ENCODE results near the gene SMC1A. TPM values are rescaled to one million over a fixed set of nuclear protein-coding genes. Genes with fewer than 3 reads are reported as not detected.

The SMC1A gene
- 98.1 and 104 TPM in 2 replicates for total RNA-seq (2021; fragmentation: NEBNext Ultra II Directional; extraction: Animal tissue kit (Norgen Biotek cat#: 25700))
- polyA plus RNA-seq (2011; rRNA removed), result 22.2 and 23.6 TPM in 2 replicates
- polyA plus RNA-seq (2011; cell fraction: cytosol; rRNA removed), result 40.1 TPM
- 39.9 TPM for polyA plus RNA-seq (2011; cell fraction: nucleus; rRNA removed)
- 60.2 to 103 TPM (median 76.3 TPM) in 4 replicates for polyA plus RNA-seq (2012, experiment 1 of 2)
- polyA plus RNA-seq (2012, experiment 2 of 2), result 3.6 TPM
- polyA plus RNA-seq (2013, experiment 1 of 2), result 69.5 TPM
- polyA plus RNA-seq (2013, experiment 2 of 2), result 71.4 TPM
- 62.3 and 74.3 TPM in 2 replicates for polyA minus RNA-seq (2011; rRNA and poly(A)+ RNA removed)
- 62.3 TPM for polyA minus RNA-seq (2011; cell fraction: cytosol; rRNA and poly(A)+ RNA removed)
- polyA minus RNA-seq (2011; cell fraction: nucleus; rRNA and poly(A)+ RNA removed), result 54.4 TPM
- long read RNA-seq, experiment 1, partial matches to known transcripts, result 26 of 73 reads
- long read RNA-seq, experiment 1, other reads (novel, unspliced or antisense), result 47 of 73 reads
- long read RNA-seq, experiment 2, partial matches to known transcripts, result 18 of 24 reads
- long read RNA-seq, experiment 2, other reads (novel, unspliced or antisense), result 6 of 24 reads

GRCh38 chrX:53422086-53422860 is at the start of gene SMC1A:
SMC1A (minus strand) TSS chrX:53422654; CDS start chrX:53422600, 54 bp downstream.
- no peak within 1 kb of the TSS for H4K91ac ChIP-seq (replicated peaks; ENCODE audit: insufficient read length, low read length)
- TF ChIP-seq CREB1 (IDR thresholded peaks at IDR 0.05) (no peak), FOSL1 (IDR thresholded peaks at IDR 0.05; ENCODE audit: insufficient read depth, low read depth, low read length) (no peak), SP4 (IDR thresholded peaks at IDR 0.05; ENCODE audit: low read length) (no peak; the same call in 1 of the 2 replicates), SUZ12 (IDR thresholded peaks at IDR 0.05; ENCODE audit: low read length) (no peak), TBP (IDR thresholded peaks at IDR 0.05; ENCODE audit: low read depth, low read length) (peak; percentile 70), POU5F1 (IDR thresholded peaks at IDR 0.05; ENCODE audit: low read depth, low read length) (no peak), RXRA (IDR thresholded peaks at IDR 0.05; ENCODE audit: insufficient read depth, low read depth, low read length) (no peak)

More at GRCh38 chrX:53422086-53422860, at the start of gene SMC1A:
- 2% methylated on average over 24 of the region's 75 CpGs; no CpG with 5 or more reads in 1 of the 2 experiments for WGBS, 2 experiments (ENCODE audit: extremely low coverage in 1 of 2, insufficient coverage in 1 of 2, insufficient read length in 1 of 2, insufficient replicate concordance in 2 of 2, low coverage in 1 of 2, low lambda C conversion rate in 2 of 2, missing lambda C conversion rate in 1 of 2)
- Histone ChIP-seq H3K14ac (ENCODE audit: insufficient read length) (no peak within 1 kb of the TSS), H3K9me3 (ENCODE audit: insufficient read depth in 2 of 2, low read depth in 1 of 2, low read length in 1 of 2) (no peaks in the 10 kb centered on the region), H3K4me2 (ENCODE audit: insufficient read depth in 1 of 2, low read depth in 2 of 2, low read length in 2 of 2) (peak within 1 kb of the TSS; percentile 85 to 94), H3K23ac (ENCODE audit: insufficient read length) (no peak within 1 kb of the TSS), H2BK12ac (ENCODE audit: low read depth, low read length) (0 out of 2 replicates have a peak within 1 kb of the TSS, but pooled peaks have one; percentile 39), H2BK120ac (replicated peaks; ENCODE audit: low read depth, low read length) (no peak within 1 kb of the TSS), H3K36me3 (ENCODE audit: control insufficient read depth in 2 of 4, insufficient read depth in 4 of 4, low read length in 3 of 4) (no peaks in the 10 kb centered on the region), H2AK5ac (ENCODE audit: low read depth, low read length) (no peak within 1 kb of the TSS), H2BK5ac (ENCODE audit: low read depth, low read length) (peak within 1 kb of the TSS; percentile 60; the same call in 1 of the 2 replicates), H3K79me1 (ENCODE audit: low read depth, low read length) (no peaks in the 10 kb centered on the region; the same call in 1 of the 2 replicates), H3K27ac (ENCODE audit: low read depth, low read length) (peak within 1 kb of the TSS; percentile 97), H3K4me1 (replicated peaks in 1 of 4; ENCODE audit: control insufficient read depth in 3 of 4, insufficient read depth in 4 of 4, low read length in 3 of 4) (peaks cover 0 to 8% (median 4%) of the 10 kb centered on the region in 4 experiments; a peak in 5 of 7 replicates), H4K5ac (ENCODE audit: insufficient read length, low read depth, low read length) (peak within 1 kb of the TSS; percentile 83), H3K18ac (ENCODE audit: extremely low read depth, low read length) (no peak within 1 kb of the TSS; the same call in 1 of the 2 replicates), H4K8ac (ENCODE audit: extremely low read depth, insufficient read depth, low read length) (peak within 1 kb of the TSS; percentile 93), H3K4ac (replicated peaks; ENCODE audit: insufficient read length, low read depth, low read length) (no peak within 1 kb of the TSS), H3K79me2 (ENCODE audit: control insufficient read depth in 1 of 2, insufficient read depth in 2 of 2, low read length in 2 of 2) (peaks cover 14 to 45% of the 10 kb centered on the region in 2 experiments), H3K9ac (replicated peaks in 1 of 4; ENCODE audit: extremely low read depth in 1 of 4, low read depth in 3 of 4, low read length in 3 of 4) (peak within 1 kb of the TSS; percentile 95 to 97 (median 96)), H3K4me3 (ENCODE audit: extremely low read depth in 1 of 4, insufficient read depth in 2 of 4, low read depth in 3 of 4, low read length in 4 of 4) (peak within 1 kb of the TSS; percentile 74 to 79 (median 78)), H3K23me2 (ENCODE audit: low read depth, low read length) (peaks cover 10% of the 10 kb centered on the region; the same call in 1 of the 2 replicates), H2BK20ac (ENCODE audit: low read length) (no peak within 1 kb of the TSS), H3K27me3 (replicated peaks in 1 of 4; ENCODE audit: control insufficient read depth in 3 of 4, extremely low read depth in 1 of 4, insufficient read depth in 3 of 4, low read length in 3 of 4) (no peaks in the 10 kb centered on the region), H2AFZ (ENCODE audit: low read length) (0 out of 2 replicates have a peak within 1 kb of the TSS, but pooled peaks have one; percentile 41), H3K56ac (replicated peaks; ENCODE audit: insufficient read length, low read depth, low read length) (peak within 1 kb of the TSS; percentile 16), H2BK15ac (ENCODE audit: low read length) (no peak within 1 kb of the TSS), H4K20me1 (replicated peaks in 1 of 2; ENCODE audit: control insufficient read depth in 1 of 2, insufficient read depth in 2 of 2, low read length in 2 of 2) (peaks cover 4 to 5% of the 10 kb centered on the region in 2 experiments)
- no peak for FAIRE-seq
- DNase-seq (ENCODE audit: low read depth in 1 of 2, low spot score in 2 of 2), result peak; percentile 91 to 92
- ChIA-PET POLR2A (ENCODE audit: partially characterized antibody) (interaction anchor here (0.5 to 2.8 kb wide), 23 partner anchors 9 to 261 kb away, joined by 3 to 33 read pairs (median 4); partner anchors contain the start of genes HSD17B10 and KDM5C), CTCF (ENCODE audit: partially characterized antibody) (interaction anchor here (0.9 to 1.4 kb wide), 6 partner anchors 9 to 104 kb away, joined by 3 read pairs; partner anchors contain the start of gene HSD17B10)
